NCI-H345 treated with DMSO at 0.1 percent for 48 hours (cell line): ENCODE measurements around the gene PTPMT1.

ENCODE experiments used
- DNase-seq: peaks from one replicate; lab custom pipeline; 2025; ENCODE audit not compliant: unreplicated experiment; lab: John Stamatoyannopoulos, UW

The PTPMT1 gene

GRCh38 chr11:47606731-47607130, 41.3 kb downstream of the PTPMT1 start:
- DNase-seq = no peak

DNA sequence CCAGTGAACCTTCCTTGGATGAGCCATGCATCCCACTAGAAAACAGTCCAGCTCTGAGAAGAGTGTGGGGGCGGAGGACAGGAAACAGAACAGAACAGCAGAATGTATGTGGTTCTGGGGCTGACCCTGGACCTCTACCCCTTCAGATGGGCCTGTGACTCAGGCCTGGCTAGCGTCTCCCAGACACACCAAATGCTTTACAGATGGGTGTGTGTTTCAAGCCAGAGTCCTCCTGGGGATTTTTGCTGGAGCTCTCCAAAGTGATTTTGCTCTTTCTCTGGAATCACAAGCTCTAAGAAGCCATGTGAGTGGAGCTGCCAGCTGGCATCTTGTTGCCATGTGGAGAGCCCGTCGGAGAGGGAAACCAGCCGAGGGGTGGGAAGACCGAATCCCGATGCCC, 42.0 kb downstream of the PTPMT1 start:
- DNase-seq = no peak

GRCh38 chr11:47609675-47610074, 44.3 kb downstream of the PTPMT1 start:
- no peak for DNase-seq

- DNase-seq = no peak
These were observed 46.0 kb downstream of the PTPMT1 start for GRCh38 chr11:47611348-47611794.

DNA sequence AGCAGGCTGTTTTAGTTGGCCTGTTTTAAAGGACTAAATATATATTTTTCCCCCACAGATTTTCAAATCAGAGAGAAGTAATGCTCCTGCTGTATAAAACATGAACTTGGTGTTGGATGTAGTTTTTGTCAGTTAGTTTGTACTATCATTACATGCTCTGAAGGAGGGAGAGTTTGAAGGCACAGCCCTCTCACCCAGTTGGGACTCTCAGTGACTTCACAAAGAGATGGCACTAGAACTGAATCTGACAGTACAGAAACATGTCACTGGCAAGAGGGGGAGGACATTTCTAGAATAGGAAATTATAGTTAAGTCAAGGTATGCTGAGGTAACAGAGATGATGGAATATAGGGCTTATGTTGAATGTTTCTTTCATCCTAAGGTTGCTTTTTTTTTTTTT, 49.9 kb downstream of the PTPMT1 start:
- no peak for DNase-seq

DNA sequence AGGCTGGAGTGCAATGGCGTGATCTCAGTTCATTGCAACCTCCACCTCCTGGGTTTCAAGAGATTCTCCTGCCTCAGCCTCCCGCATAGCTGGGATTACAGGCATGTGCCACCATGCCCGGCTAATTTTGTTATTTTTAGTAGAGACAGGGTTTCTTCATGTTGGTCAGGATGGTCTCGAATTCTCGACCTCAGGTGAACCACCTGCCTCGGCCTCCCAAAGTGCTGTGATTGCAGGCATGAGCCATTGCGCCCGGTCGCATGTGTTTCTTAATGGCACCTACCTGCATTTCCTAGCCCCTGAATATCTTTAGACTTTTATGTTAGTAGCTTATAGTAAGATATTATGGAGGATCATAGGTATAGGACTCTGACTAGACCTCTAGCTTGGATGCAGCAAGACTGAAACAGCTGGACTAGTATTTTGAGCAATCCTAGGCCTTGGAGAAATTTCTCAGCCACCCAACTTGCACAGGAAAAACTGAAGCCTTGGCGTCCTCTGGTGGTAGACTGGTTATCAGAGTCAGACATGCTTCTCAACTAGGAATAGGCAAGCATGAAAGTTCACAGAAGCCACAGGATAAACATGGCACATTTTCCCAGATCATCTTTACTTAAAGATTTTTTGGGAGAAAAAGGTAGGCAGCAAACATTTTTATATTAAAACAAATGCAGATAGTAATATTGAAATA, 51.5 kb downstream of the PTPMT1 start:
- DNase-seq = no peak

- DNase-seq = no peak
These were observed 52.0 kb downstream of the PTPMT1 start for GRCh38 chr11:47617417-47617809.

DNA sequence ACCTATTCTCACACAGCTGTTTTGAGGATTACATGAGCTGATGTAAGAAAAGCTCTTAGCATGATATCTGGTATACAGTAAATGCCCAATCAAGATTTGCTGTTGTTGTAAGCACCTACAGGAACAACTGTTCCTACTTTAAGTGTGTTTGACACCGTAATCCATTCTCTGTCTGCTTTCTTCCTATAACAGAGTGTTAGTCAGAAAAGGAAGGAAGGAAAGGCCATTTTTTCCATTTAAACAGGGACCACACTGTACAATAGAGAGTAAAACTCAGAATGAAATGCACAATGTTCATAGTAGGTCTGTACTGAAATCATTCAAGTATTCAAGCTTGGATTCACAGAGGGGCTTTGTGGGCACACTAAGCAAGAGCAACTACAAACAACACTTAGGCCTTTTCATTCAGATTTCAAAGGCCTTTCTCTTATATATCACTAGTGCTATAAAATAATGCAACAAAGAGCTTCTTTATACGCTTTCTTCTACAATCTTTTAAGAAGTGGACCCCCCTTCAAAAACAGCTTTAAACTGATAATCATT, 55.5 kb downstream of the PTPMT1 start:
- no peak for DNase-seq
